GM18508 (cell line): ENCODE measurements around the gene LHPP.

ENCODE experiments used
- ATAC-seq: cut with Tn5 transposase; IDR thresholded peaks from one replicate; pipeline ENCODE4 v1.9.1; 2021; ENCODE audit warnings: moderate number of reproducible peaks; ENCODE audit not compliant: insufficient read depth, unreplicated experiment

Gene LHPP

GRCh38 chr10:124493214-124493882, 31.7 kb downstream of the LHPP start:
- ATAC-seq = no peak

- ATAC-seq = no peak
These were observed 32.6 kb downstream of the LHPP start for GRCh38 chr10:124494046-124494807.

- ATAC-seq = no peak
These were observed 33.5 kb downstream of the LHPP start for GRCh38 chr10:124495162-124495561.

- no peak for ATAC-seq
These were observed 34.1 kb downstream of the LHPP start for GRCh38 chr10:124495725-124496124.

- ATAC-seq = no peak
These were observed 34.5 kb downstream of the LHPP start for GRCh38 chr10:124496150-124496549.

- ATAC-seq = no peak
These were observed 35.0 kb downstream of the LHPP start for GRCh38 chr10:124496620-124497019.

- no peak for ATAC-seq
These were observed 35.7 kb downstream of the LHPP start for GRCh38 chr10:124497196-124497881.

GRCh38 chr10:124498056-124498455, 36.4 kb downstream of the LHPP start:
- ATAC-seq = no peak

GRCh38 chr10:124500757-124501156, 39.1 kb downstream of the LHPP start:
- no peak for ATAC-seq

- ATAC-seq = no peak
These were observed 43.1 kb downstream of the LHPP start for GRCh38 chr10:124504711-124505110.

GRCh38 chr10:124505279-124505678, 43.7 kb downstream of the LHPP start:
- no peak for ATAC-seq

GRCh38 chr10:124508070-124508667, 46.5 kb downstream of the LHPP start:
- ATAC-seq = no peak

GRCh38 chr10:124508907-124509454, 47.4 kb downstream of the LHPP start:
- ATAC-seq = no peak

GRCh38 chr10:124509880-124510632, 48.4 kb downstream of the LHPP start:
- ATAC-seq = no peak

GRCh38 chr10:124510759-124511158, 49.1 kb downstream of the LHPP start:
- no peak for ATAC-seq

- no peak for ATAC-seq
These were observed 49.8 kb downstream of the LHPP start for GRCh38 chr10:124511205-124512039.

GRCh38 chr10:124512040-124512428, 50.4 kb downstream of the LHPP start:
- ATAC-seq = no peak

- no peak for ATAC-seq
These were observed 51.0 kb downstream of the LHPP start for GRCh38 chr10:124512600-124512999.
